Adrenal gland (tissue), 12 donors: ENCODE measurements around the gene UNC13B. TPM values are rescaled to one million over a fixed set of nuclear protein-coding genes. Genes with fewer than 3 reads are reported as not detected.

Experiments
- DNase-seq, 7 donors: peaks; one replicate each; pipeline ENCODE4 v3.0.0-alpha.2; 2019 to 2020
- H3K27ac ChIP-seq, 5 donors: fragments of 200-600 bp; sonication (generic) in 4 of 5; 1 replicate in 3 of 5; 2 replicates in 2 of 5; pipeline versions ENCODE4 v1.5.1 to v1.8.0; 2016 to 2020; ENCODE audit warnings: mild to moderate bottlenecking in 1 of 5
- H3K27me3 ChIP-seq: fragments of 200-600 bp; 2 replicates; pipeline ENCODE4 v1.8.0; 2021
- H3K36me3 ChIP-seq, 2 donors: fragments of 200-600 bp; replicated peaks in 1 of 2; 1 replicate in 1 of 2; 2 replicates in 1 of 2; pipeline versions ENCODE4 v1.5.1 to v1.8.0; 2018 to 2022
- H3K4me1 ChIP-seq, 2 donors: fragments of 200-600 bp; replicated peaks in 1 of 2; 1 replicate in 1 of 2; 2 replicates in 1 of 2; pipeline versions ENCODE4 v1.5.1 to v1.8.0; 2018 to 2021
- H3K4me3 ChIP-seq, 4 donors: fragments of 200-600 bp; sonication (generic) in 3 of 4; one replicate each; pipeline ENCODE4 v1.5.1; 2016 to 2018
- H3K9me3 ChIP-seq, 3 donors: fragments of 200-600 bp; sonication (generic) in 1 of 3; replicated peaks in 1 of 3; 1 replicate in 2 of 3; 2 replicates in 1 of 3; pipeline versions ENCODE4 v1.5.1 to v1.8.0; 2016 to 2021
- POLR2A ChIP-seq, 2 donors: fragments of 450-650 bp; IDR thresholded peaks; one replicate each; pipeline ENCODE4 v1.6.1; 2017; ENCODE audit warnings: antibody characterized with exemption in 2 of 2, mild to moderate bottlenecking in 2 of 2, moderate library complexity in 1 of 2
- WGBS, 4 donors: extraction: QIAGEN DNeasy Blood & Tissue Kit in 2 of 4; methylation state at CpG; one replicate each; pipeline versions ENCODE4 v1.1.5 to v1.1.7; 2013 to 2017; 5-methylcytosine and 5-hydroxymethylcytosine counted together
- intact Hi-C, 2 donors: fragments of 100-400 bp; cut with DNase I; formaldehyde crosslinking; loops; one replicate each; pipeline versions ENCODE4 v1.14.1 to v1.15.0; 2022 to 2023
- polyA plus RNA-seq, 3 donors: library from polyadenylated mRNA; stranded (reverse); fragments of 200-250 nt in 2 of 3; fragments of 350-450 nt in 1 of 3; fragmentation: Illumina TruSeq in 1 of 3; extraction: RNeasy Lipid Tissue Mini Kit (QIAGEN cat#74804) in 1 of 3; gene quantifications; one replicate each; pipeline ENCODE4 v1.2.3, GENCODE V29; 2013 to 2014
- total RNA-seq, 9 donors: library from RNA; depleted of rRNA in 4 of 9; stranded (reverse); fragments of >200 nt in 4 of 9; fragments of 120-200 nt in 1 of 9; fragmentation: NEBNext Ultra II Directional in 1 of 9; extraction: Animal tissue kit (Norgen Biotek cat#: 25700) in 1 of 9; gene quantifications; one replicate each; pipeline versions ENCODE4 v1.1.0 to v1.2.4, GENCODE V29; 2013 to 2023
- TF ChIP-seq, protein P1 (sequence below), 6 experiments: fragments of 450-650 bp in 4 of 6; fragments of 200-600 bp in 2 of 6; sonication (generic) in 1 of 6; IDR thresholded peaks; 1 replicate in 5 of 6; 2 replicates in 1 of 6; pipeline versions ENCODE4 v1.5.1 to v1.8.0; 2016 to 2021; ENCODE audit warnings: antibody characterized with exemption in 6 of 6, mild to moderate bottlenecking in 2 of 6, moderate library complexity in 1 of 6
- donor health status: healthy with polysubstance abuse.
- donor health status: Bipolar disorder and iron deficiency.
- donor health status: DM: yes; HTN: yes; CAD: no.
- donor health status: DM: no; HTN: no; CAD: no.
- donor health status: DM: no; HTN: no; CAD: no.
- donor health status: DM: yes; HTN: yes; CAD: no.

The UNC13B gene
- total and polyA plus RNA-seq, 12 donors: 11.1 to 42.2 (median 30.5) TPM

DNA sequence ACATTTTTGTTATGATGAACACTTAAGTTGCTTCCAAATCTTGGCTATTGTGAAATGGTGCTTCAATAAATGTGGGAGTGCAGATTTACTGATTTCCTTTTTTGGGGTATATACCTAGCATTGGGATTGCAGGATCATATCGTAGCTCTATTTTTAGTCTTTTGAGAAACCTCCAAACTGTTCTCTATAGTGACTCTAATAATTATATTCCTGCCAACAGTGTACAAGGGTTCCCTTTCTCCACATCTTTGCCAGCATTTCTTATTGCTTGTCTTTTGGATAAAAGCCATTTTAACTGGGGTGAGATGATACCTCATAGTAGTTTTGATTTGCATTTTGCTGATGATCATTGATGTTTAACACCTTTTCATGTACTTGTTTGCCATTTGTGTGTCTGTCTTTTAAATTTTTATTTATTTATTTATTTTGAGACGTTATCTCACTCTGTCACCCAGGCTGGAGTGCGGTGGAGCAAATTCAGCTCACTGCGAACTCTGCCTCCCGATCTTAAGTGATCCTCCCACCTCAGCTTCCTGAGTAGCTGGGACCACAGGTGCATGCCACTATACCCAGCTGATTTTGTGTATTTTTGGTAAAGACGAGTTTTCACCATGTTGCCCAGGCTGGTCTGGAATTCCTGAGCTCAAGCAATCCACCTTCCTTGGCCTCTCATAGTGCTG lies 59.0 kb downstream of the UNC13B start:
- DNase-seq: no peak
- no peaks in the 10 kb centered on the region for H3K9me3 ChIP-seq
- no peak overlapping the region for H3K27ac ChIP-seq
- H3K27me3 ChIP-seq: no peaks in the 10 kb centered on the region
- WGBS, 4 donors: 91 to 96% (median 93%) methylated on average over 6 of the region's 6 CpGs
- no peaks in the 10 kb centered on the region for H3K4me1 ChIP-seq
- H3K36me3 ChIP-seq: no peaks in the 10 kb centered on the region
- intact Hi-C loops: no loop called here
- H3K4me3 ChIP-seq: no peak overlapping the region
- no peak for TF ChIP-seq POLR2A (IDR thresholded peaks at IDR 0.05)
- TF ChIP-seq, protein P1, sequence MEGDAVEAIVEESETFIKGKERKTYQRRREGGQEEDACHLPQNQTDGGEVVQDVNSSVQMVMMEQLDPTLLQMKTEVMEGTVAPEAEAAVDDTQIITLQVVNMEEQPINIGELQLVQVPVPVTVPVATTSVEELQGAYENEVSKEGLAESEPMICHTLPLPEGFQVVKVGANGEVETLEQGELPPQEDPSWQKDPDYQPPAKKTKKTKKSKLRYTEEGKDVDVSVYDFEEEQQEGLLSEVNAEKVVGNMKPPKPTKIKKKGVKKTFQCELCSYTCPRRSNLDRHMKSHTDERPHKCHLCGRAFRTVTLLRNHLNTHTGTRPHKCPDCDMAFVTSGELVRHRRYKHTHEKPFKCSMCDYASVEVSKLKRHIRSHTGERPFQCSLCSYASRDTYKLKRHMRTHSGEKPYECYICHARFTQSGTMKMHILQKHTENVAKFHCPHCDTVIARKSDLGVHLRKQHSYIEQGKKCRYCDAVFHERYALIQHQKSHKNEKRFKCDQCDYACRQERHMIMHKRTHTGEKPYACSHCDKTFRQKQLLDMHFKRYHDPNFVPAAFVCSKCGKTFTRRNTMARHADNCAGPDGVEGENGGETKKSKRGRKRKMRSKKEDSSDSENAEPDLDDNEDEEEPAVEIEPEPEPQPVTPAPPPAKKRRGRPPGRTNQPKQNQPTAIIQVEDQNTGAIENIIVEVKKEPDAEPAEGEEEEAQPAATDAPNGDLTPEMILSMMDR (IDR thresholded peaks at IDR 0.05): no peak

DNA sequence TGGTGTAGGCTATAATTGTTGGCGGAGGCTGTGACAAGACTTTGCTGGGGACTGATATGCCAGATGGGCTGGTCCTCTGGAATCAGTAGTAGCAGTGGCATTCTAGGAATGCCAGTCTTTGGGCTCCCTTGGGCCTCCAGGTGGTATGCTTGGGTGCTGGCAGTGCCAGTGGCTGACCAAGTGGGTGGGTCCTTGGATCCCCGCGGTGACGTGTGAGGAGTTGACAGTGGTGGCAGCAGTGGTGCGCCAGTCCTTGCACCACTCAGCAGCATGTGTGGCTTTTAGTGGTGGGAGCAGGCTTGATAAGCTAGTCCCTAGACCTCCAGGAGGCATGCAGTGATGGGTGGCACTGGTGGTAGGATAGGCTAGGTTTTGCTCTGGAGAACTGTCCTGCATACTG lies 63.9 kb downstream of the UNC13B start:
- peaks cover 0 to 4% of the 10 kb centered on the region in 2 donors for H3K4me1 ChIP-seq
- no peak overlapping the region for H3K4me3 ChIP-seq
- intact Hi-C loops: no loop called here
- TF ChIP-seq, protein P1 (IDR thresholded peaks at IDR 0.05): no peak
- no peak for TF ChIP-seq POLR2A (IDR thresholded peaks at IDR 0.05)
- no peak overlapping the region for H3K27ac ChIP-seq
- H3K27me3 ChIP-seq: no peaks in the 10 kb centered on the region
- no peak for DNase-seq
- no peaks in the 10 kb centered on the region for H3K36me3 ChIP-seq
- no peaks in the 10 kb centered on the region for H3K9me3 ChIP-seq
- WGBS, 4 donors: 93 to 98% (median 95%) methylated on average over 3 to 5 of the region's 5 CpGs

DNA sequence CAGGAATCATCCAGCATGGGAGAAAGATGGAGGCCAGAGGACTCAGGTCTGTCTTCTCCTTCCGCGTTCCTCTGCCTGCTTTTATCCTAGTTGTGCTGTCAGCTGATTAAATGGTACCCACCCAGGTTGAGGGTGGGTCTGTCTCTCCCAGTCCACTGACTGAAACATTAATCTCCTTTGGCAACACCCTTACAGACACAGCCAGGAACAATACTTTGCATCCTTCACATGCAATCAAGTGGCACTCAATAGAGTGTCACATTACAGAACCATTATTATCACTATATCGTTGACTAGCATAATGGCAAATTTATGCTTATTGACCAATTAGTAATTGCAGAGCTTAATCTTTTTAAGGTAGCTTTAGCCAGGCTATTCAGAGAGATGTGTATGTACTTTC lies 64.8 kb downstream of the UNC13B start:
- 91 to 96% (median 95%) methylated on average over 3 of the region's 3 CpGs for WGBS, 4 donors
- peaks cover 0 to 4% of the 10 kb centered on the region in 2 donors for H3K4me1 ChIP-seq
- no peak overlapping the region for H3K4me3 ChIP-seq
- no peaks in the 10 kb centered on the region for H3K36me3 ChIP-seq
- H3K9me3 ChIP-seq: no peaks in the 10 kb centered on the region
- H3K27me3 ChIP-seq: no peaks in the 10 kb centered on the region
- H3K27ac ChIP-seq: no peak overlapping the region
- DNase-seq: no peak
- intact Hi-C loops: no loop called here
- TF ChIP-seq, protein P1 (IDR thresholded peaks at IDR 0.05): no peak
- TF ChIP-seq POLR2A (IDR thresholded peaks at IDR 0.05): no peak

DNA sequence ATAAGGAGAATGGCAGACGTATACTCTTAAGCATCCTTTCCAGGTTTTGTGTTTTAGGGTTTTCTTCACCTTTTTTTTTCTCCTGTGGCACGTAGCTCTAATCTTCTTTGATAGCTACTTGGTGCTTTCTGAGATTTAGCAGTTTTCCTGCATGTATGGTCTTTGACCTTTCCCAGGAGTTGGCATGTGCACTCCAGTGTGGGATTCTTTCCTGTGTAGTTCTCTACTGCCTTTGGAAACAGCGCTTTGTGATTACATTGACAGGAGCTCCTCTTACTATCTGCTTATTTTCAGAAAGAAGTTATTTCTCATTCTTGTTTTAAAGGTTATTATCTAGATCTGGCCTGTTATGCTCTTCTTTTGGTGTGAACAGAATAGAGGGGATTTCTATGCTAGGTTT lies 65.5 kb downstream of the UNC13B start:
- Histone ChIP-seq H3K27me3 (no peaks in the 10 kb centered on the region), H3K27ac (no peak overlapping the region), H3K9me3 (no peaks in the 10 kb centered on the region), H3K36me3 (no peaks in the 10 kb centered on the region), H3K4me3 (no peak overlapping the region), H3K4me1 (peaks cover 0 to 4% of the 10 kb centered on the region in 2 donors)
- intact Hi-C loops: no loop called here
- WGBS, 4 donors: 81 to 85% (median 83%) methylated on average over 3 of the region's 3 CpGs
- no peak for DNase-seq
- no peak for TF ChIP-seq POLR2A (IDR thresholded peaks at IDR 0.05)
- TF ChIP-seq, protein P1 (IDR thresholded peaks at IDR 0.05): no peak
